Astrocyte (in vitro differentiated cells and primary cell): ENCODE measurements around the gene ACP5.

Experiments used
- EZH2 ChIP-seq: IDR thresholded peaks from 2 replicates; pipeline ENCODE4 v1.6.1; 2012; ENCODE audit warnings: mild to moderate bottlenecking, low read length, inconsistent platforms; ENCODE audit not compliant: insufficient read depth
- TF ChIP-seq, protein P1 (sequence below): IDR thresholded peaks from 2 replicates; pipeline ENCODE4 v1.5.1; 2011; ENCODE audit warnings: low read depth, mild to moderate bottlenecking, inconsistent platforms, low read length, moderate library complexity; ENCODE audit not compliant: insufficient read depth

DNA sequence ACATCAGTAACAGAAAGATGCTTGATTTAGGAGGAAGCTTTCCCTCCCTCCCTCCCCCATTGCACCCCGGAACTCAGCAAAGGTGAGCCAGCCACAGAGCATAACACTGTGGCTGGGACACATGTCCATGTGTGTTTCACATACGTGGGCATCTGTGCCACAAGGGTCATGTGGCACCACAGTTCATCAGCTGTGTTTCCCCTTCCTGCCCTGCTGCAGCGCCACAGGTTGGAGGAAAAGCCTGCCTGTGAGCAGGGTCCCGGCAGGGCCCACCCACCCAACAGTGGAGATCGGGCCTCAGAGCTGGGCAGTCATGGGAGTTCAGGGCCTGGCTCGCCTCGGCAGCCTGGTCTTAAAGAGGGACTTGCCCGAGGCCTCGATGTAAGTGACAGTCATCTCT lies 2.8 kb downstream of the ACP5 start:
- TF ChIP-seq EZH2 = no peak
- TF ChIP-seq, protein P1, sequence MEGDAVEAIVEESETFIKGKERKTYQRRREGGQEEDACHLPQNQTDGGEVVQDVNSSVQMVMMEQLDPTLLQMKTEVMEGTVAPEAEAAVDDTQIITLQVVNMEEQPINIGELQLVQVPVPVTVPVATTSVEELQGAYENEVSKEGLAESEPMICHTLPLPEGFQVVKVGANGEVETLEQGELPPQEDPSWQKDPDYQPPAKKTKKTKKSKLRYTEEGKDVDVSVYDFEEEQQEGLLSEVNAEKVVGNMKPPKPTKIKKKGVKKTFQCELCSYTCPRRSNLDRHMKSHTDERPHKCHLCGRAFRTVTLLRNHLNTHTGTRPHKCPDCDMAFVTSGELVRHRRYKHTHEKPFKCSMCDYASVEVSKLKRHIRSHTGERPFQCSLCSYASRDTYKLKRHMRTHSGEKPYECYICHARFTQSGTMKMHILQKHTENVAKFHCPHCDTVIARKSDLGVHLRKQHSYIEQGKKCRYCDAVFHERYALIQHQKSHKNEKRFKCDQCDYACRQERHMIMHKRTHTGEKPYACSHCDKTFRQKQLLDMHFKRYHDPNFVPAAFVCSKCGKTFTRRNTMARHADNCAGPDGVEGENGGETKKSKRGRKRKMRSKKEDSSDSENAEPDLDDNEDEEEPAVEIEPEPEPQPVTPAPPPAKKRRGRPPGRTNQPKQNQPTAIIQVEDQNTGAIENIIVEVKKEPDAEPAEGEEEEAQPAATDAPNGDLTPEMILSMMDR = no peak
